A549 treated with GW870086 at 1 μM for 4 hours (cell line): ENCODE results near the gene SKOR2. TPM values are rescaled to one million over a fixed set of nuclear protein-coding genes. Genes with fewer than 3 reads are reported as not detected.

Experiments
- total RNA-seq: library from RNA; stranded (reverse); fragments of 200-300 nt; extraction: Qiagen RNA extraction; gene quantifications from 5 replicates; pipeline ENCODE4 v1.2.3, GENCODE V29; 2022; ENCODE audit warnings: low read depth

The SKOR2 gene
- total RNA-seq = not detected in 5 replicates

GRCh38 chr18:47251289-47252120, at the start of gene SKOR2:
Gene SKOR2, minus strand, starts transcription at chr18:47251660. Its CDS starts 2,477 bp downstream, at chr18:47249183.

GRCh38 chr18:47175898-47176575, 75.4 kb downstream of the SKOR2 start, which contains the start of gene IER3IP1:
Gene IER3IP1, minus strand, starts transcription at chr18:47176364. Its CDS starts 87 bp downstream, at chr18:47176277.

Other genes starting within 250 kb of the SKOR2 start
- not detected in 5 replicates for gene ELOA2, start 216.0 kb downstream of the SKOR2 start, total RNA-seq
- gene HDHD2, start 101.2 kb downstream of the SKOR2 start, total RNA-seq = 4.5 to 11.0 TPM (median 8.6 TPM) in 5 replicates
- gene IER3IP1, start 75.3 kb downstream of the SKOR2 start, total RNA-seq = 16.9 to 26.8 TPM (median 17.9 TPM) in 5 replicates